ENCODE measurements around the gene ZNF681. TPM values are rescaled to one million over a fixed set of nuclear protein-coding genes. Genes with fewer than 3 reads are reported as not detected.
A peak's percentile ranks its signal among the peaks of the same experiment; 100 is the strongest.

ZNF681 gene
- total and polyA plus RNA-seq, 2 of the 13 experiments (the other 11 are each of a cell fraction or from before 2014, with no cell fraction given) = not detected

- H3K79me2 ChIP-seq (ENCODE audit: insufficient read depth, low read length) = no peaks in the 10 kb centered on the region
- H3K36me3 ChIP-seq (replicated peaks in 1 of 2; ENCODE audit: control insufficient read depth in 1 of 2, insufficient read depth in 2 of 2, low read length in 2 of 2) = no peaks in the 10 kb centered on the region
- H3K27ac ChIP-seq (ENCODE audit: extremely low read length, insufficient read depth, low read length) = no peak overlapping the region
- H3K9ac ChIP-seq (ENCODE audit: insufficient read depth, low read depth, low read length) = no peak overlapping the region
- intact Hi-C loops (cut with micrococcal nuclease; ENCODE audit: unreplicated experiment) (no loop called here), in situ Hi-C loops (cut with HindIII; ENCODE audit: extremely low pct_ligation_motif_present, low pct_unique_long_range_greater_than_20kb) (no loop called here)
- FAIRE-seq (no peak), DNase-seq (ENCODE audit: low spot score) (no peak), ATAC-seq (no peak)
- no peak for TF ChIP-seq ZFP91 (CRISPR knock-in tag; IDR thresholded peaks at IDR 0.05; ENCODE audit: borderline replicate concordance)
- no peak for TF ChIP-seq MYC (CRISPR knock-in tag; IDR thresholded peaks at IDR 0.05; ENCODE audit: borderline replicate concordance)
- TF ChIP-seq CREB1 (IDR thresholded peaks at IDR 0.05) = peak; percentile 71
- no peak for TF ChIP-seq CREB1 (CRISPR knock-in tag; IDR thresholded peaks at IDR 0.05)
- TF ChIP-seq CC2D1A (CRISPR knock-in tag; IDR thresholded peaks at IDR 0.05) = no peak
- peaks cover 95% of the 10 kb centered on the region for H3K9me3 ChIP-seq (ENCODE audit: low read length)
- no TSS peak for BruUV-seq (replicated peaks)
- no peak overlapping the region for H2AFZ ChIP-seq (ENCODE audit: low read length)
- no peak overlapping the region for H3K4me2 ChIP-seq (ENCODE audit: low read depth, low read length)
- WGBS (ENCODE audit: low lambda C conversion rate) = 0% methylated on average over 7 of the region's 7 CpGs
- ChIA-PET POLR2A (no interaction called here), CTCF (ENCODE audit: low intra/inter-chr PET ratio, low total read pairs) (no interaction called here)
- no peak overlapping the region for H3K4me3 ChIP-seq (replicated peaks in 1 of 3; ENCODE audit: insufficient read depth in 1 of 3, low read depth in 2 of 3, low read length in 3 of 3)
- H3K4me1 ChIP-seq (ENCODE audit: insufficient read depth, low read length) = no peaks in the 10 kb centered on the region
- H3K27me3 ChIP-seq (ENCODE audit: control insufficient read depth in 1 of 2, insufficient read depth in 2 of 2, low read length in 2 of 2) = no peaks in the 10 kb centered on the region
- H4K20me1 ChIP-seq (ENCODE audit: insufficient read depth, low read length) = no peaks in the 10 kb centered on the region
Observed at GRCh38 chr19:23779645-23780044, 21.0 kb upstream of the ZNF681 start.

DNA sequence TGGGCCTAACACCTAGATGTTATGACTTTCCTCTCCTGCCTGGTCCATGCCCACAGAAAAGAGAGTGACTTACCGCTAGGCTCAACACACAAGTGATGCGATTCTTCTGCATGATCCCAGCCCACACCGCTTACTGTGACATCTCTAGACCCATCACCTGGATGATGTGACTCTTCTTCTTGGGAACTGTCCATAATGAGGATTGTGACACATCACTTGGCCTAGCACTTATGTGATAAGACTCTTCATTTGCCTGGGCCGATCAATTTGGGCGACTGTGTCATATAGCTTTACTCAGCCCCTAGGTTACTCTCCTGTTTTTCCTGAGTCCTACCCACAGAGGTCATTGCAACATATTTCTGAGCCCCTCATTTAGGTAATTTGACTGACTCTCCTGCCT lies 19.9 kb upstream of the ZNF681 start:
- in situ Hi-C loops (cut with HindIII; ENCODE audit: extremely low pct_ligation_motif_present, low pct_unique_long_range_greater_than_20kb) = no loop called here
- H3K9ac ChIP-seq (ENCODE audit: insufficient read depth, low read depth, low read length) = no peak overlapping the region
- H3K4me2 ChIP-seq (ENCODE audit: low read depth, low read length) = no peak overlapping the region
- peaks cover 95% of the 10 kb centered on the region for H3K9me3 ChIP-seq (ENCODE audit: low read length)
- BruUV-seq (replicated peaks) = no TSS peak
- H3K4me1 ChIP-seq (ENCODE audit: insufficient read depth, low read length) = no peaks in the 10 kb centered on the region
- ChIA-PET CTCF (ENCODE audit: low intra/inter-chr PET ratio, low total read pairs) (no interaction called here), POLR2A (no interaction called here)
- DNase-seq (ENCODE audit: low spot score) (no peak), ATAC-seq (no peak), FAIRE-seq (no peak)
- no peak overlapping the region for H3K4me3 ChIP-seq (replicated peaks in 1 of 3; ENCODE audit: insufficient read depth in 1 of 3, low read depth in 2 of 3, low read length in 3 of 3)
- 58% methylated on average over 5 of the region's 5 CpGs for WGBS (ENCODE audit: low lambda C conversion rate)
- no peaks in the 10 kb centered on the region for H3K36me3 ChIP-seq (replicated peaks in 1 of 2; ENCODE audit: control insufficient read depth in 1 of 2, insufficient read depth in 2 of 2, low read length in 2 of 2)
- H3K27me3 ChIP-seq (ENCODE audit: control insufficient read depth in 1 of 2, insufficient read depth in 2 of 2, low read length in 2 of 2) = no peaks in the 10 kb centered on the region
- intact Hi-C loops (cut with micrococcal nuclease; ENCODE audit: unreplicated experiment) = no loop called here
- no peaks in the 10 kb centered on the region for H3K79me2 ChIP-seq (ENCODE audit: insufficient read depth, low read length)
- no peak overlapping the region for H3K27ac ChIP-seq (ENCODE audit: extremely low read length, insufficient read depth, low read length)
- H2AFZ ChIP-seq (ENCODE audit: low read length) = no peak overlapping the region
- no peaks in the 10 kb centered on the region for H4K20me1 ChIP-seq (ENCODE audit: insufficient read depth, low read length)
- TF ChIP-seq BRD4 (CRISPR knock-in tag; IDR thresholded peaks at IDR 0.05) (no peak), ATRX (CRISPR knock-in tag; IDR thresholded peaks at IDR 0.05; ENCODE audit: borderline replicate concordance) (no peak), MXD3 (CRISPR knock-in tag; IDR thresholded peaks at IDR 0.05) (no peak), ZNF275 (CRISPR knock-in tag; IDR thresholded peaks at IDR 0.05; ENCODE audit: borderline replicate concordance) (no peak), ZNF598 (CRISPR knock-in tag; IDR thresholded peaks at IDR 0.05; ENCODE audit: borderline replicate concordance) (no peak)
